HG03196 (cell line): ENCODE data around the gene AK9.
A peak's percentile ranks its signal among the peaks of the same experiment; 100 is the strongest.
"Not testable (repeated sequence)": the region's sequence is repeated elsewhere in the genome, so short reads cannot be mapped to it uniquely, and the experiment has no call there.

Source experiments
- ATAC-seq: cut with Tn5 transposase; IDR thresholded peaks from one replicate; pipeline ENCODE4 v1.9.1; 2021; ENCODE audit not compliant: unreplicated experiment

The AK9 gene

DNA sequence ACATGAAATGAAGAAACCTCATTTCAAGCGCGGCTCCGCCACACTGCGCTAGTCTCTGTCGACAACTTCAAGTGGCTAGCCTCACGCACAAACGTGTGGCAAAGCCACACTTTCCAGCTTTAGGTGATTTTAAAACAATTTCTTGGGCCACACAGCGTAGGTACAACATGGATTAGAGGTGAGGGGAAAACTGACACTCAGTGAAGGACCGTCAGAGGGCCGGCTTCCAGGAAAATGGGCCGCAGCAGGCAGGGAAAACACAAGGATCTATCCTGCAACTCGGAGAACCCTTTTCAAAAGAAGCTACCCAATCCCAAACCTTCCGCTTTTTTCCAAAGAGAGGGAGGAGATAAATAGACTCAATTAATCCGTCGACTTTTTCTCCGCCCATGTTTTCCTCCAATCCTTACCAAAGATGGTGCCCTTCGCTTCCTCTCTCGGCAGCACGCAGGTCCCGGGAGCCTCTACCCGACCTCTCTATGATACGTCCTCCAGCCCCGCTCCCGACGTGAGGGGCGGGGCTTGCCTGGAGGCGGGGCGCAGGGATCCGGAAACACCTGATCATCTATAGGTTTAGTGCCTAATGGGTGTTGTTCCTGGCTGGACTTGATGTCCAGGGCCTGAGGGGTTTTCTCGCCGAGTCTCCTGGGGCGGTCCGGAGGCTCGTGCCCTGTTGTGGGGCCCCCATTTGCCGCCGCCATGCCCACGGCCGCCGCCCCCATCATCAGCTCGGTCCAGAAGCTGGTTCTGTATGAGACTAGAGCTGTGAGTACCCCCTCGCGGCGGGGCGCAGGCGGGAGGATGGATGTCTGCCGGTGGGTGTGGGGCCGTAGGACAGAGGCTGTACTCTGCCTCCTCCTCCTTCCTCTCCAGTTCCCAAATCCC, at the start of gene AK9, which contains the start of gene FIG4:
TSS of gene AK9 (minus strand) at position 466 of the 885 bp plus-strand sequence. CDS start 15,457 bp downstream, outside the sequence.
TSS of gene FIG4 (plus strand) at position 560 of the 885 bp plus-strand sequence. CDS start at position 700, 140 bp downstream.
- peak; percentile 96 for ATAC-seq

DNA sequence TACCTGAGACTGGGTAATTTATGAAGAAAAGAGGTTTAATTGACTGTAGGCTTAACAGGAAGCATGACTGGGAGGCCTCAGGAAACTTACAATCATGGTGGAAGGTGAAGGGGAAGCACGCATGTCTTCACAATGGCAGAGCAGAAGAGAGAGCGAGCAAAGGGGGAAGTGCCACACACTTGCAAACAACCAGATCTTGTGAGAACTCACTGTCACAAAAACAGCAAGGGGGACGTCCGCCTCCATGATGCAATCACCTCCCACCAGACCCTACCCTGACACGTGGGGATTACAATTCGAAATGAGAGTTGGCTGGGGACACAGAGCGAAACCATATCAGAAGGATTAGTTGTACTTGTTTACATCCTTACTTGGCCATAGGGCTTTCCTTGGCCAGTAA, 49.8 kb upstream of the AK9 start:
- ATAC-seq = no peak

DNA sequence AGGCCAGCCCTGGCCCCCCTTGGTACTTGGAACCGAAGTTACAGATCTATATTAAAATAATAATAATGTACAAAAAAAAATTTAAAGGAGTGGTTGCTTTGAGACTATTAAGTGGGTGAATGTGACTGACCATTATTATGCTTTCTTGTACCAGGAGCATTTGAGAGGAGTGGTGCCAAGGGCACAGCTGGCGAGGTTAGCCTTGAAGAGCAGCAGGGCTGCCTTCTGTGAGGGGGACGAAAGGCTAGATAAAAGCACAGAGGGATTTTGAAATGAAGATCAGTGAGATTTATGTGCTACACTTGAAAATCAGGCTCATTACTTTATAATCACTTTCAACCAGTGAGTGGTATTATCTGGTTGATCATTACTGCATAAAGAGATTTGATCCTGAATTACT, 48.7 kb upstream of the AK9 start:
- no peak for ATAC-seq

DNA sequence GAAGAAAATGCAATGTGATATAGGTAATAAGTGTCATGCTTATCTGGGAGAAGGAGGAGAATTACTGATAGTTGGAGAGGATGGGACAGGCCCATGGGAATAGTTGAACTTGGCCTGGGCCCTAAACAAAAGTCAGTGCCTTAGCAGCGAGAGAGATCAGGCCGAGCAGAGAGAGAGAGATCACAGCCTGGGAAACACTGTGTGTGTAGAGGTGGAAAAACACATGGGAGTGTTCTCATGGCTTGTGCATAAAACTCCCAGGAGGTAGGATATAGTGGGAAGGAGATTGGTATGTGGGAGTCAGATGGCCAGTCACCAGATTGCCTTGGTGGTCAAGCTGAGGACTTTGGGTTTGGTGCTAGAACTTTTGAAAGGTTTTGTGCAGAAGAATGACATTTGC, 47.7 kb upstream of the AK9 start:
- ATAC-seq = no peak

DNA sequence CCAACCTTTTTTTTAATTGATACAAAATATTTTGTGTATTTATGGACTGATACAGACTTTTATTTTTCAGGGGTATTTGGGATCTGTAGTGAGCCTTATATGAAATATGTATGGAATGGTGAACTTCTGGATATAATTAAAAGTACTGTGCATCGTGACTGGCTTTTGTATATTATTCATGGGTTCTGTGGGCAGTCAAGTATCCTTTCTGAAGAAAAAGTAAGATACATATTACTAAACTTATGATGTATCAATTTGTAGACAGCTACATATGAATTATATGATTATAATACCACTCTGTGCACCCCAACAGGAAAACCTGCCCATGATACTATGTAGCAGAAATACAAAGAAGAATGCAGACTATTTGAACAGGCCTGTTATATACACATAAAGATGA, 47.3 kb upstream of the AK9 start:
- no peak for ATAC-seq

DNA sequence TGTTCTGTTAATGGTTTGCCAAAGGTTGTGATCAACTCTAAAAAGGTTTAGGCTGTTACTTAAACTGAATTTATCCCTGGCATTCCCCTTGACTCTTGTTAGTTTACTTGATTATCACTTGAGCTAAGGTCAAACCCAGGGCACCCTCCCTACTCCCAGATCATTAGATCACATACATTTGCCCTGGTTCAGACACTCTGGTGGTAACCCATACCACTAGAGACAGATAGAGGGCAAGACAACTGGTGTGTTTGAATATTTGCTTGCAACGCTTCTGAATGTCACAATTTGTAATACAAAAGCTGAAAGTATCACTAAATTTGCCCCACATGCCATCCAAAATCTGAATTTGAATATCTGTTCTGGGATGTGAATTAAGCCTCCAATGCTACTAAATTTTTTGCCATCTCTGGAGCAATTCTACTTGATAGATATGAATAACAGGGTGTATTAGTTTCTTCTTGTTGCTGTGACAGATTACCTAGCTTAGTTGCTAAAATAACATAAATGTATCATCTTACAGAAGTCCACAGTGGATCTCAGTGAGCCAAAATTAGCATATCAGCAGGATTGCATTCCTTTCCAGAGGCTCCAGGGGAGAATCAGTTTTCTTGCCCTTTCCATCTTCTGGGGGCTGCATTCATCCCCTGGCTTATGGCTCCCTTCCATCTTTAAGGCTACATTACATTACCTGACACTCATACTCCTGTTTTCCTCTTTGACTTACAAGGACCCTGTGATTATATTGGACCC, 45.4 kb upstream of the AK9 start:
- ATAC-seq = no peak

DNA sequence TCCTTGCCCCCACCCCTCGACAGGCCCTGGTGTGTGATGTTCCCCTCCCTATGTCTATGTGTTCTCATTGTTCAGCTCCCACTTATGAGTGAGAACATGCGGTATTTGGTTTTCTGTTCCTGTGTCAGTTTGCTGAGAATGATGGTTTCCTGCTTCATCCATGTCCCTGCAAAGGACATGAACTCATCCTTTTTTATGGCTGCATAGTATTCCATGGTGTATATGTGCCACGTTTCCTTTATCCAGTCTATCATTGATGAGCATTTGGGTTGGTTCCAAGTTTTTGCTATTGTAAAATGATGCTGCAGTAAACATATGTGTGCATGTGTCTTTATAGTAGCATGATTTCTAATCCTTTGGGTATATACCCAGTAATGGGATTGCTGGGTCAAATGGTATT, 34.2 kb upstream of the AK9 start:
- ATAC-seq = not testable (repeated sequence)

DNA sequence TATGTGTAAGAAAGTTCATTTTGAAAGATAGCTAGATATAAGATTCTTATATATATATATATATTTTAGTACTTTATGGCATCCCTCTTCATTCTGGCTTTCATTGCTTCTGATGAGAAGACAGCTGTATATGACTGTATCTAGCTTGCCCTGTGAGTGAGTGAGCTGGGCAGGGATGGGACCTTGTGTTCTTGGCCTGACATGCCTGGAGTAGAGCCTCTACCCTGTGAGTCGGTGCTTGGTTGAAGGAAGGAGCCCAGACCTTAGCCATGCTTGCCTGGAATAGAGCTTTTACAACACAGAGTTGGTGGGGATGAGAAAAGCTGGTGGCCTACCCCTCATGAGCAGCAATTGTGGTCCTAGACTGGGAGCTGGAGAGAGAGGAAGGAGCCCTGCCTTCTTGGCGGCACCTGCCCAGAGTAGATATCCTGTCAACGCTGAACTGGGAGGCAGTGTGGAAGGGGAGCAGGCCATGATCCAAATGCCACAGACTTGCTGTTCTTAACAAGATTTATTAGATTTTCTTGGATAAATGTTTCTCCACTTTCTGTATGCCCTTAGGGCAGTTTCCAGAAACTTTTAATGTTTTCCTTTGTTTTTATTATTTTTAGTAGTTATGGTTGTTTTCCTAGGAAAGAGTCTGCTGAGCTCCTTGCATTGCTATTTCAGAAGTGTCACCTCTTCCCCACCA, 31.7 kb upstream of the AK9 start:
- no peak for ATAC-seq

DNA sequence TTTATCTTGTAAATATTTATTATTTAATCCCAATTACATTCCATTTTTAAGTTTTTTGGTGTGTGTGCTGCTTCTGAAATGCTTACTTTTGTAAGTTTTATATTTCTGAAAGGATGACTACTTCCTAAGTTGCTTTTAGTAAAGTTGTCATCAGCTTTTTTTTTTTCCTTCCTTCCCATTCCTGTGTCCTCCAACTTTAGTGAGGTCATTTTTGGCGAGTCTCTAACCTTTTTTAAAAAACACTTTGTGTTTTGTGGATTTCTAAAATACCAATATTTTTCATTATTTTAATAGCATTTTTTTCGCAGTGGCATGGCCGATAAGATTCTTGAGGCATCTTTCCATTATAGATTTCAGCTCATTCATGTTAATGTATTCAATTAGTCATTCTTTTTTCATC, 31.0 kb upstream of the AK9 start:
- ATAC-seq = no peak

DNA sequence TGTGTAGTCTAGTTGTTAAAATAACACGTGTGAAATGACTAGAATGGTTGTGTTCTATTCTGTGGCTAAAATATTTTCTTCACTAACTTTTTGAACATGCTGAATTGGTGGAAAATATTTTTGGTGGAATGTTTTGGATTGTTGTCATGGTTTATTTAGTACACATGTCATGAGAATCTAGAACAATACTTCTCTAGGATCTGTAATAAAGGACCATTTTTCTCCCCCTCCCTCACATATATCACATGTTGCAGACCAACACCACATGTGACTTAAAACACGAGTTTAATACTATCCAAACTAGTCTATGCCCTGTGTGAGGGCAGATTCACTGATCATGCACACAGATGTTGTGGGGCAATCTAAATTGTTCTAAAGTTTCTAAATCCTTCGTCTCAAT, 29.3 kb upstream of the AK9 start:
- ATAC-seq = no peak

DNA sequence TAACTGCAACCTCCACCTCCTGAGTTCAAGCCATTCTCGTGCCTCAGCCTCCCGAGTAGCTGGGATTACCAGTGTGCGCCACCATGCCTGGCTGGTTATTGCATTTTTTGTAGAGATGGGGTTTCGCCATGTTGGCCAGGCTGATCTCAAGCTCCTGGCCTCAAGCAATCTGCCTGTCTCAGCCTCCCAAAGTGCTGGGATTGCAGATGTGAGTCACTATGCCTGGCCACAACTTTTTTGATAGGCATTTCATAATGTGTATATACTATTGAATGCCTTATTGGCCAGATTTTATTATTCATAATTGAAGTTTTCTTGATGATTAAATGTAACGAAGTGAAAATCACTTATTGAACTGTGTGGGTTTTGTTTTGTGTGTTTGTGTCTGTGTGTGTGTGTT, 28.0 kb upstream of the AK9 start:
- ATAC-seq = no peak

DNA sequence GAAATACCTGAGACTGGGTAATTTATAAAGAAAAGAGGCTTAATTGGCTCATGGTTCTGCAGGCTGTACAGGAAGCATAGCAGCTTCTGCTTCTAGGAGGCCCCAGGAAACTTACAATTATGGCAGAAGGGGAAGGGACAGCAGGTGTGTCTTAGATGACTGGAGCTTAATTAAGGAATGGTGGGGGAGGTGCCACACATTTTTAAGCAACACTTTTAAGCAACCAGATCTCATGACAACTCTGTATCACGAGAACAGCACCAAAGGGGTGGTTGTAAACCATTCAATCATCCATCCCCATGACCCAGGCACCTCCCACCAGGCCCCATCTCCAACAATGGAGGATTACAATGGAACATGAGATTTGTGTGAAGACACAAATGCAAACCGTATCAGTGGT, 27.0 kb upstream of the AK9 start:
- ATAC-seq = no peak

DNA sequence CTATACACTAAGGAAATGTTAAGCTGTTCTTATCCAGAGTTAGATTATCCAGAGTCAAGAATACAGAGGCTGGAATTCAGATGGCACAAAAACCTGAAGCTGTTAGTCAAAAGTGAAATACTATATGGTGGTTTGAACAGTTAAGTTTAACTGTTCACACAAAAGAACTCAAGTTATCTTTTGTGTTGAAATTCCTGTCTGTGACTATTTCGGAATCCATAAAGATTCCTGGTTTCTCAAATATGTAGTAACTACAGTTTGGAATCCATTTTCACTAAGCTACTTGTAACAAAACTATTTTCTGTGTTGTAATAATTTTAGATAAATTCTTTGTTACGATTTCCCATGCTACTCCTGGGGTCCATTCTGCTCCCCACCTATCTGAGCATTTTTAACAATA, 24.6 kb upstream of the AK9 start:
- ATAC-seq = no peak

DNA sequence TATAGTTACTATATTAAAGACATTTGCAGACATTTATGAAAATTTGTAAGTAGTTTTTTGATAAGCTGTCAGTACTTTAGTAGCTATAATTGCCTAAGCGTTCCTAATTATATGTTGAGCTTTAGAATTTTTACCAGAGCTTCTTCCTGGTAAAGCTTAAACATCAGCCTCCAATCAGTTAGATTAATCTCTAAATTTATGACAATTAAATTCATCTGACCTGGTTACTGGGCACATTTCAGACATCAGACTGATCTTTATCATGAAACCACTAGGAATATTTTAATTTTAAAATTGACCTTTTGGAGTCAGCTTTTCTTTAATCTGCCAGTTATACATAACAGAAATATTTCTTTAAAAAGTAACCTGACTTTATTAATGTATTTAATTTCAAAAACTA, 23.6 kb upstream of the AK9 start:
- no peak for ATAC-seq

DNA sequence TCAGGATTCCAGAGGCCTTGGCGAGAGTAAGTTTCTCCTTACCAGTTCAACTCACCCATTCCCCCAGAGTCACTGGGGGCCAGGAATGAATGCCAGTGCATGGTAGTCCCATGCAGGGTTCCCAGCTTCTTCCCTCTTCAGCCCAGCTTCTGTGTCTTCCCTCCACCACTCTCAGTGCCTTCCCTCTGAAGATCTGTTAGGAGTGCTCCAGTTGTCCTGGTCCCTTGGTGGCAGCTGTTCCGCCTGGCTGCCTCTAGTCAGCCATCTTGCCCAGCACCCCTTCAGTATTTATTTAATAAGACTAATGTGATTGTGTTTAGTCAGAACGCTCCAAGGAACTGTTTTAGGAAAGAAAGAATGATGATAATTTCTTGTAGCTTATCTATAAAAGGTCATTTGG, 23.2 kb upstream of the AK9 start:
- no peak for ATAC-seq

DNA sequence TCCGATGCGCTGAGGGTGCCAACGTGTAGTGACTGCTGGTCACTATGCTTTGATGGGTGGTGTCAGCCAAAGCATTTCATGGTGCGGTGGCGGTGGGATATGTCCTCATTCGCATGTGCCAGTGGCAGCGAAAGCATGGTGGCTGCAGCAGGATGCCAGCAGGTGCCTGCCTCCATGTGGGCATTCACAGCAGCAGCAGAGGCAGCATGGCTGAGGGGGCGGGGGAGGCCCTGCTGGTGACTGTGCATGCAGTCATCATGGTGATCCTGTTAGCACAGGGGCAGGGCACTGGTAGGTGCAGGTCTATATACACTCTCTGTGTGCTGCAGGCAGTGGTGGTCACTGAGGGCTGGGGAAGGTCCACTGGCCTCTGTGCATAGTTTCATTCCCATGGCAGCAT, 22.1 kb upstream of the AK9 start:
- no peak for ATAC-seq

DNA sequence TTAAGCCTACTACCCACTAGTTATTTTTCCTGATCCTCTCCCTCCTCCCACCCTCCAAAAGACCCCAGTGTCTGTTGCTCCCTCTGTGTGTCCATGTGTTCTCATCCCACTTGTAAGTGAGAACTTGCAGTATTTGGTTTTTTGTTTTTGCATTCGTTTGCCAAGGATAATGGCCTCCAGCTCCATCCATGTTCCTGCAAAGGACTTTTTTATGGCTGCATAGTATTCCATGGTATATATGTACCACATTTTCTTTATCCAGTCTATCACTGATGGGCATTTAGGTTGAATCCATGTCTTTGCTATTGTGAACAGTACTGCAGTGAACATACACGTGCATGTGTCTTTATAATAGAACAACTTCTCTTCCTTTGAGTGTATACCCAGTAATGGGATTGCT, 17.1 kb upstream of the AK9 start:
- not testable (repeated sequence) for ATAC-seq

DNA sequence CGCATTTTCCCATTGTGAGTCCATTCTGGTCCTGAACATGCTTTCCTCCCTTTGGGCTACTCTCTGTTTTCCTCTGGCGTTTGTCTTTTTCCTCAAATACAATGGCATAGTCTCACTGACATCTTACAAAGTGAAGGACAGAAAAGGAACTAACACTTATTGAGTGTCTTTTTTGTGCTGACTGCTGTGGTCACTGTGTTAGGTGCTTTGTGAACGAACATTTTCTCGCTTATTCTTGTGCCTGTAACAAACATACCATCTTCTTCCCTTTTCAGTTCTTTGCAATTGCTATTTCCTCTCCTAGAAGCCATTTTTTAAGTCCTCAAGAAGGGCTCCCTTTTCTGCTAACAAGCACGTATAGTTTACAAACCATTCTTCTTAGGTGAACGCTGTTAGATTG, 15.5 kb upstream of the AK9 start:
- no peak for ATAC-seq

DNA sequence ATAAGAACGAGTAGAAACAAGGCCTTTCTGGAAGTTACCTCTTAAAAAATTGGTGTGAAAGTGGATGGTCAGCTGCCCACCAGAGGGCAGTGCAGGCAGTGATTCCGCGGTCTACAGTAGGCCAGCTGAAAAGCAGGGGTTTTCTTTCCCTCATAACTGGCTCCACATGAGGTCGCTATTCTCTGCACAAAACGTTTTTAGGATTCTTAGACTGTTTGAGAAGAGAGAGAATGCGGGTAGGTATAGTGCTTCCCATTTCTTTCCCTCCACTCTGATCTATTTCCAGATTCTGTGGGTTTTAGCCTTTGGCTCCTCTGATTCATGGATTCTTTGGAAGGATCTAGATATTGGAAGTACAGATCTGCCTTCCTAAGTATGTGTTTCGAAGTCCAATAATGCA, 14.3 kb upstream of the AK9 start:
- peak; percentile 84 for ATAC-seq

DNA sequence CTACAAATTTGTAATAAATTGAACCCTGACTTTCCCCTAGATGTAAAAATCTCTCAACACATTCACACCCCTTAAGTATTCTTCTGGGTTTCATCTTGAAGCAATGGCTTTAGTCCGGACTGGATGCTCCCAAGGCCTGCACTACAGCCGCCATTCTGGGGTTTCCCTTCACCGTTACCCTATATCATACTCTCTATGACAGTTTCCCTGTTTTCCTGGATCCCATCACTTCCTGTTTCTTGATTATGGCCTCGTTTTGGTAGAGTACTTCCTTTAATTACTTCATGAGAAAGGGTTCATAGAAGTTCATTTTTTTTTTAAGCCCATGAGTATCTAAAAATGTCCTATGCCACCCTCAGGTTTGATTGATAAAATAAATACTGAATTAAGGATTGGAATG, 11.8 kb upstream of the AK9 start:
- no peak for ATAC-seq

DNA sequence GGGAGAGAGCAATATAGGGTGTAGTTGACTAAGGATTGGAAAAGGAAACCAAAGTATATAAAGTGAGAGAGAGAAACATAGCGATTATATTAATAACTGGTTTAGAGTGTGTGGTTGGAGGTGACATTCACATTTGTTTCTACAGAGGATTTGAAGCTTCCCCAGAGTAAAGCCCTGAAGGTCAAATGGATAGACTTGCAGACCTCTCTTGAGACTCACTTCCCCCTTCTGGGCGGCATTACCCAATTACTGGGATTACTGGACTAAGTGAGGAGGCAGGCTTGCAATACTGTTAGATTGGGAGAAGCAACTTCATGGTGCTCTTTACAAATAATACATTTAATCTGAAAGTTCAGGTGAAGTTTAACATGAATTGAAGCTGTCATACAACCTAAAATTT, 10.8 kb upstream of the AK9 start:
- ATAC-seq = no peak

DNA sequence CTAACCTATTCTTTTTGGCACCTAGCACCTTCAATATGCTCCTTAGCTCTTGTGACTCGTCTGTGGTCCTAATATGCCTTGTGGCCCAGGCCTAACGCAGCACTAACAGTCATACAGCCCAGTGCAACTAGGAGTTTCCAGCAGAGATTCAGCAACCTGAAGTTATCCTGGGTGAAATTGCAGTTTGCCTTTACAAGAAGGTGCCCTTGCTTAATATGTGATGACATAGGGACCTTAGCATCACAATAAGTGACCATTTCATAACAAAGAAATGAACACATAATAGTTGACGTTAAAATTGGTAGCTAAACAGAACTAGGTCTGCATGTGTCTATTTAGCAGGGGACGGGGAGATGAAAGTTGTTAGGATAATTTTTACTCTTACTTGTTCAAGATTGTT, 10.2 kb upstream of the AK9 start:
- ATAC-seq = no peak
